HEK293 (cell line): ENCODE measurements around the gene CDK14.

ENCODE experiments used
- CTCF ChIA-PET: fragments of 350-600 bp; formaldehyde crosslinking; extraction: SDS; loops from one replicate; lab custom pipeline; 2021; ENCODE audit warnings: antibody characterized with exemption; lab: Yijun Ruan, JAX
- POLR2A ChIA-PET: fragments of 300-600 bp; formaldehyde crosslinking; extraction: SDS; loops from one replicate; lab custom pipeline; 2020; ENCODE audit warnings: antibody characterized with exemption, inconsistent platforms; lab: Yijun Ruan, JAX
- H3K27ac ChIP-seq: fragments of 200-500 bp; sonication (Bioruptor generic); 2 replicates; pipeline ENCODE4 v1.5.1; 2014; ENCODE audit warnings: low read depth, low read length, control low read depth, inconsistent platforms; ENCODE audit errors: extremely low read depth
- H3K36me3 ChIP-seq, 2 experiments: fragments of 200-500 bp in 1 of 2; sonication (Bioruptor generic) in 1 of 2; 1 replicate in 1 of 2; 2 replicates in 1 of 2; pipeline ENCODE4 v1.5.1; 2014 to 2017; ENCODE audit warnings: inconsistent platforms in 2 of 2, low read length in 2 of 2; ENCODE audit not compliant: control insufficient read depth in 2 of 2, insufficient read depth in 1 of 2
- H3K4me1 ChIP-seq: fragments of 200-500 bp; sonication (Bioruptor generic); 2 replicates; pipeline ENCODE4 v1.5.1; 2014; ENCODE audit warnings: mild to moderate bottlenecking, low read length, inconsistent platforms; ENCODE audit not compliant: control insufficient read depth, insufficient read depth
- H3K4me3 ChIP-seq: 2 replicates; pipeline ENCODE4 v1.5.1; 2011; ENCODE audit warnings: low read depth, mild to moderate bottlenecking, control low read depth, low read length, moderate library complexity
- H3K9me3 ChIP-seq: fragments of 200-500 bp; sonication (Bioruptor generic); 2 replicates; pipeline ENCODE4 v1.5.1; 2014; ENCODE audit warnings: low read depth, low read length, inconsistent platforms; ENCODE audit not compliant: control insufficient read depth, insufficient read depth
- FEZF1 ChIP-seq: fragments of 450-650 bp; formaldehyde crosslinking; IDR thresholded peaks from 2 replicates; pipeline ENCODE4 v1.5.1; 2016; ENCODE audit warnings: missing biosample characterization, missing genetic modification characterization
- KLF8 ChIP-seq: fragments of 450-650 bp; formaldehyde crosslinking; IDR thresholded peaks from 2 replicates; pipeline ENCODE4 v1.5.1; 2016; ENCODE audit warnings: missing biosample characterization, missing genetic modification characterization
- ZBTB48 ChIP-seq: fragments of 450-650 bp; formaldehyde crosslinking; IDR thresholded peaks from 2 replicates; pipeline ENCODE4 v1.5.1; 2016; ENCODE audit warnings: missing biosample characterization, missing genetic modification characterization
- ZNF16 ChIP-seq: fragments of 450-650 bp; formaldehyde crosslinking; IDR thresholded peaks from 2 replicates; pipeline ENCODE4 v1.5.1; 2016; ENCODE audit warnings: low read depth, missing biosample characterization, missing genetic modification characterization
- ZNF184 ChIP-seq: fragments of 450-650 bp; IDR thresholded peaks from 2 replicates; pipeline ENCODE4 v1.5.1; 2018; ENCODE audit warnings: missing biosample characterization, mild to moderate bottlenecking, missing genetic modification characterization
- ZNF221 ChIP-seq: fragments of 450-650 bp; formaldehyde crosslinking; IDR thresholded peaks from 2 replicates; pipeline ENCODE4 v1.5.1; 2017; ENCODE audit warnings: missing biosample characterization, missing genetic modification characterization, borderline replicate concordance
- ZNF302 ChIP-seq: fragments of 450-650 bp; formaldehyde crosslinking; IDR thresholded peaks from 2 replicates; pipeline ENCODE4 v1.5.1; 2016; ENCODE audit warnings: missing biosample characterization, missing genetic modification characterization, low read depth
- ZNF324 ChIP-seq: fragments of 450-650 bp; formaldehyde crosslinking; IDR thresholded peaks from 2 replicates; pipeline ENCODE4 v1.5.1; 2016; ENCODE audit warnings: missing biosample characterization, missing genetic modification characterization
- ZNF354C ChIP-seq: fragments of 450-650 bp; formaldehyde crosslinking; IDR thresholded peaks from 2 replicates; pipeline ENCODE4 v1.5.1; 2016; ENCODE audit warnings: missing biosample characterization, missing genetic modification characterization, low read depth, borderline replicate concordance
- ZNF416 ChIP-seq: fragments of 450-650 bp; formaldehyde crosslinking; IDR thresholded peaks from 2 replicates; pipeline ENCODE4 v1.5.1; 2016; ENCODE audit warnings: missing biosample characterization, missing genetic modification characterization
- ZNF48 ChIP-seq: fragments of 450-650 bp; formaldehyde crosslinking; IDR thresholded peaks from 2 replicates; pipeline ENCODE4 v1.5.1; 2016; ENCODE audit warnings: missing biosample characterization, missing genetic modification characterization
- ZNF510 ChIP-seq: fragments of 450-650 bp; formaldehyde crosslinking; IDR thresholded peaks from 2 replicates; pipeline ENCODE4 v1.5.1; 2018; ENCODE audit warnings: mild to moderate bottlenecking, missing genetic modification characterization, missing biosample characterization; ENCODE audit not compliant: insufficient replicate concordance
- ZNF585B ChIP-seq: fragments of 450-650 bp; formaldehyde crosslinking; IDR thresholded peaks from 2 replicates; pipeline ENCODE4 v1.5.1; 2016; ENCODE audit warnings: missing biosample characterization, missing genetic modification characterization
- ZNF600 ChIP-seq: fragments of 450-650 bp; formaldehyde crosslinking; IDR thresholded peaks from 2 replicates; pipeline ENCODE4 v1.5.1; 2016; ENCODE audit warnings: missing biosample characterization, missing genetic modification characterization
- ZNF610 ChIP-seq: fragments of 450-650 bp; formaldehyde crosslinking; IDR thresholded peaks from 2 replicates; pipeline ENCODE4 v1.5.1; 2016; ENCODE audit warnings: missing biosample characterization, missing genetic modification characterization, borderline replicate concordance
- ZNF621 ChIP-seq: fragments of 450-650 bp; formaldehyde crosslinking; IDR thresholded peaks from 2 replicates; pipeline ENCODE4 v1.5.1; 2017; ENCODE audit warnings: missing biosample characterization, missing genetic modification characterization
- ZNF624 ChIP-seq: fragments of 450-650 bp; formaldehyde crosslinking; IDR thresholded peaks from 2 replicates; pipeline ENCODE4 v1.5.1; 2017; ENCODE audit warnings: missing biosample characterization, missing genetic modification characterization
- ZNF677 ChIP-seq: fragments of 450-650 bp; IDR thresholded peaks from 2 replicates; pipeline ENCODE4 v1.5.0; 2018; ENCODE audit warnings: missing biosample characterization, mild to moderate bottlenecking, missing genetic modification characterization, moderate library complexity
- ZNF707 ChIP-seq: fragments of 450-650 bp; formaldehyde crosslinking; IDR thresholded peaks from 2 replicates; pipeline ENCODE4 v1.5.1; 2016; ENCODE audit warnings: missing biosample characterization, missing genetic modification characterization
- ZNF747 ChIP-seq: fragments of 450-650 bp; formaldehyde crosslinking; IDR thresholded peaks from 2 replicates; pipeline ENCODE4 v1.5.1; 2016; ENCODE audit warnings: missing biosample characterization, missing genetic modification characterization
- ZNF777 ChIP-seq: fragments of 450-650 bp; formaldehyde crosslinking; IDR thresholded peaks from 2 replicates; pipeline ENCODE4 v1.5.1; 2017; ENCODE audit warnings: missing biosample characterization, missing genetic modification characterization, borderline replicate concordance
- TF ChIP-seq, protein P1 (sequence below): fragments of 450-650 bp; formaldehyde crosslinking; IDR thresholded peaks from 2 replicates; pipeline ENCODE4 v1.5.1; 2016; ENCODE audit warnings: missing biosample characterization, missing genetic modification characterization
- TF ChIP-seq, protein P2 (sequence below): fragments of 450-650 bp; formaldehyde crosslinking; IDR thresholded peaks from 2 replicates; pipeline ENCODE4 v1.5.1; 2016; ENCODE audit warnings: missing biosample characterization, missing genetic modification characterization
- TF ChIP-seq, protein P3 (sequence below): fragments of 450-650 bp; formaldehyde crosslinking; IDR thresholded peaks from 2 replicates; pipeline ENCODE4 v1.5.1; 2016; ENCODE audit warnings: missing biosample characterization, missing genetic modification characterization
- TF ChIP-seq, protein P4 (sequence below): fragments of 450-650 bp; formaldehyde crosslinking; optimal IDR thresholded peaks from 2 replicates; pipeline ENCODE3; 2016; ENCODE audit warnings: missing biosample characterization, mild to moderate bottlenecking, missing genetic modification characterization

CDK14 gene

DNA sequence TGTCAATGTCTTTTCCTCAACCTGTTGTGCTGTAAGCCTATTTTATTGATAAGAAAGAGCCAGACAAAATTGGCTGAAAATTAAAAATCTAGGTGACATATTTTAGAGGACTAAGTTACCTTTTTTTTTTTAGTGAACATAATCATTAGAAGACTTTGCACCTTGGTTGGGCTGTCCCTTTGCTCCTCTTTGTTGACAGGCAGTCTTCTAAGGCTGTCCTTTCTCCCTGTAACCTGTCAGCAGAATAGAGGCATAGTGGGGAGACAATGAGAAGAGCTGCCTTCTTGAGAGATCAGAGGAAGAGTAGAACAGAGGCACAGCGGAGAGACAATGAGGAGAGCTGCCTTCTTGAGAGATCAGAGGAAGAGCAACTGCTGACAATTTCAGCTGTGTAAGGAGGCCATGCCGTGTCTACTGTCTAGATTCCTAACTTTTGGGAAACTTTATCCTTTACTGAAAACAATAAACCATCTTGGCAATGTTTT, 429.8 kb downstream of the CDK14 start:
- H3K27ac ChIP-seq: no peak overlapping the region
- TF ChIP-seq ZNF707 (tag by site-specific recombination) (no peak), ZNF510 (tag by site-specific recombination) (no peak), ZNF677 (no peak), ZNF747 (tag by site-specific recombination) (no peak), ZNF16 (tag by site-specific recombination) (no peak), ZNF302 (tag by site-specific recombination) (no peak), ZNF777 (tag by site-specific recombination) (no peak), ZNF48 (tag by site-specific recombination) (no peak), ZNF600 (tag by site-specific recombination) (no peak), ZNF184 (tag by site-specific recombination) (no peak), ZNF324 (tag by site-specific recombination) (no peak), ZNF354C (tag by site-specific recombination) (no peak), ZNF585B (tag by site-specific recombination) (no peak), ZNF610 (tag by site-specific recombination) (no peak), KLF8 (tag by site-specific recombination) (no peak), ZNF624 (no peak), ZNF221 (tag by site-specific recombination) (no peak)
- TF ChIP-seq, protein P1, sequence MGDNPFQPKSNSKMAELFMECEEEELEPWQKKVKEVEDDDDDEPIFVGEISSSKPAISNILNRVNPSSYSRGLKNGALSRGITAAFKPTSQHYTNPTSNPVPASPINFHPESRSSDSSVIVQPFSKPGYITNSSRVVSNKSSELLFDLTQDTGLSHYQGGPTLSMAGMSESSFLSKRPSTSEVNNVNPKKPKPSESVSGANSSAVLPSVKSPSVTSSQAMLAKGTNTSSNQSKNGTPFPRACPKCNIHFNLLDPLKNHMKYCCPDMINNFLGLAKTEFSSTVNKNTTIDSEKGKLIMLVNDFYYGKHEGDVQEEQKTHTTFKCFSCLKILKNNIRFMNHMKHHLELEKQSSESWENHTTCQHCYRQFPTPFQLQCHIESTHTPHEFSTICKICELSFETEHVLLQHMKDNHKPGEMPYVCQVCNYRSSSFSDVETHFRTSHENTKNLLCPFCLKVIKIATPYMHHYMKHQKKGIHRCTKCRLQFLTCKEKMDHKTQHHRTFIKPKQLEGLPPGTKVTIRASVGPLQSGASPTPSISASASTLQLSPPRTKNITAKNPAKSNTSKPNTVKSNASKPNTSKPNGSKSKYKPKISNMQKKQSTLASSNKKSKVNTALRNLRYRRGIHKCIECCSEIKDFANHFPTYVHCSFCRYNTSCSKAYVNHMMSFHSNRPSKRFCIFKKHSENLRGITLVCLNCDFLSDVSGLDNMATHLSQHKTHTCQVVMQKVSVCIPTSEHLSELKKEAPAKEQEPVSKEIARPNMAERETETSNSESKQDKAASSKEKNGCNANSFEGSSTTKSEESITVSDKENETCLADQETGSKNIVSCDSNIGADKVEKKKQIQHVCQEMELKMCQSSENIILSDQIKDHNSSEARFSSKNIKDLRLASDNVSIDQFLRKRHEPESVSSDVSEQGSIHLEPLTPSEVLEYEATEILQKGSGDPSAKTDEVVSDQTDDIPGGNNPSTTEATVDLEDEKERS (tag by site-specific recombination): no peak
- TF ChIP-seq, protein P2, sequence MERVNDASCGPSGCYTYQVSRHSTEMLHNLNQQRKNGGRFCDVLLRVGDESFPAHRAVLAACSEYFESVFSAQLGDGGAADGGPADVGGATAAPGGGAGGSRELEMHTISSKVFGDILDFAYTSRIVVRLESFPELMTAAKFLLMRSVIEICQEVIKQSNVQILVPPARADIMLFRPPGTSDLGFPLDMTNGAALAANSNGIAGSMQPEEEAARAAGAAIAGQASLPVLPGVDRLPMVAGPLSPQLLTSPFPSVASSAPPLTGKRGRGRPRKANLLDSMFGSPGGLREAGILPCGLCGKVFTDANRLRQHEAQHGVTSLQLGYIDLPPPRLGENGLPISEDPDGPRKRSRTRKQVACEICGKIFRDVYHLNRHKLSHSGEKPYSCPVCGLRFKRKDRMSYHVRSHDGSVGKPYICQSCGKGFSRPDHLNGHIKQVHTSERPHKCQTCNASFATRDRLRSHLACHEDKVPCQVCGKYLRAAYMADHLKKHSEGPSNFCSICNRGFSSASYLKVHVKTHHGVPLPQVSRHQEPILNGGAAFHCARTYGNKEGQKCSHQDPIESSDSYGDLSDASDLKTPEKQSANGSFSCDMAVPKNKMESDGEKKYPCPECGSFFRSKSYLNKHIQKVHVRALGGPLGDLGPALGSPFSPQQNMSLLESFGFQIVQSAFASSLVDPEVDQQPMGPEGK (tag by site-specific recombination): no peak
- H3K4me1 ChIP-seq: no peaks in the 10 kb centered on the region
- H3K36me3 ChIP-seq: no peaks in the 10 kb centered on the region
- H3K4me3 ChIP-seq: no peak overlapping the region
- H3K9me3 ChIP-seq: no peaks in the 10 kb centered on the region
- ChIA-PET POLR2A (no interaction called here), CTCF (interaction anchor here (0.7 to 1.7 kb wide), 2 partner anchors 8 to 14 kb away, joined by 3 to 8 read pairs; no protein-coding TSS in a partner anchor)

DNA sequence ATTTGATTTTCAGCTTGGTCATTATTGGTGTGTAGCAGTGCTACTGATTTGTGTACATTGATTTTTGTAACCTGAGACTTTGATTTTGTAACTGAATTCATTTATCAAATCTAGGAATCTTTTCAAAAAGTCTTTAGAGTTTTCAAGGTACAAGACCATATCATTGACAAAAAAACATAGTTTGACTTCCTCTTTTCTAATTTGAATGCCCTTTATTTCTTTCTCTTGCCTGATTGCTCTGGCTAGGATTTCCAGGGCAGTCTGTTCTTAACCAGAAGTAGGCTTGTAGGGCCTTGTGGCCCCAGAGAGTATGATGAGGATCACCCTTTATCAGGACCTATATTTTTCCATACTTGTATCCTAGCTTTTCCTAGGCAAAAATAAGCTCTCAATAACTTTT, 433.6 kb downstream of the CDK14 start:
- POLR2A ChIA-PET: no interaction called here
- Histone ChIP-seq H3K4me1 (no peaks in the 10 kb centered on the region), H3K9me3 (no peaks in the 10 kb centered on the region), H3K4me3 (no peak overlapping the region), H3K36me3 (no peaks in the 10 kb centered on the region), H3K27ac (no peak overlapping the region)
- TF ChIP-seq, protein P3, sequence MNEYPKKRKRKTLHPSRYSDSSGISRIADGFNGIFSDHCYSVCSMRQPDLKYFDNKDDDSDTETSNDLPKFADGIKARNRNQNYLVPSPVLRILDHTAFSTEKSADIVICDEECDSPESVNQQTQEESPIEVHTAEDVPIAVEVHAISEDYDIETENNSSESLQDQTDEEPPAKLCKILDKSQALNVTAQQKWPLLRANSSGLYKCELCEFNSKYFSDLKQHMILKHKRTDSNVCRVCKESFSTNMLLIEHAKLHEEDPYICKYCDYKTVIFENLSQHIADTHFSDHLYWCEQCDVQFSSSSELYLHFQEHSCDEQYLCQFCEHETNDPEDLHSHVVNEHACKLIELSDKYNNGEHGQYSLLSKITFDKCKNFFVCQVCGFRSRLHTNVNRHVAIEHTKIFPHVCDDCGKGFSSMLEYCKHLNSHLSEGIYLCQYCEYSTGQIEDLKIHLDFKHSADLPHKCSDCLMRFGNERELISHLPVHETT (tag by site-specific recombination): no peak
- TF ChIP-seq FEZF1 (tag by site-specific recombination) (no peak), ZNF621 (tag by site-specific recombination) (no peak), ZBTB48 (tag by site-specific recombination) (no peak), ZNF416 (tag by site-specific recombination) (no peak)
- TF ChIP-seq, protein P4, sequence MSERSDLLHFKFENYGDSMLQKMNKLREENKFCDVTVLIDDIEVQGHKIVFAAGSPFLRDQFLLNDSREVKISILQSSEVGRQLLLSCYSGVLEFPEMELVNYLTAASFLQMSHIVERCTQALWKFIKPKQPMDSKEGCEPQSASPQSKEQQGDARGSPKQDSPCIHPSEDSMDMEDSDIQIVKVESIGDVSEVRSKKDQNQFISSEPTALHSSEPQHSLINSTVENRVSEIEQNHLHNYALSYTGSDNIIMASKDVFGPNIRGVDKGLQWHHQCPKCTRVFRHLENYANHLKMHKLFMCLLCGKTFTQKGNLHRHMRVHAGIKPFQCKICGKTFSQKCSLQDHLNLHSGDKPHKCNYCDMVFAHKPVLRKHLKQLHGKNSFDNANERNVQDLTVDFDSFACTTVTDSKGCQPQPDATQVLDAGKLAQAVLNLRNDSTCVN (tag by site-specific recombination): no peak
- CTCF ChIA-PET: no interaction called here
